Loucy (cell line): ENCODE measurements around the gene ADRM1.

Source experiments
- H2AFZ ChIP-seq: fragments of 200-600 bp; sonication (generic); 2 replicates; pipeline ENCODE4 v1.6.0; 2016; ENCODE audit warnings: antibody characterized with exemption, mild to moderate bottlenecking, low read length, moderate library complexity
- H3F3A ChIP-seq: fragments of 200-600 bp; 2 replicates; pipeline ENCODE4 v1.6.0; 2016; ENCODE audit warnings: antibody characterized with exemption, low read depth, mild to moderate bottlenecking
- H3K27me3 ChIP-seq: fragments of 200-600 bp; sonication (generic); 2 replicates; pipeline ENCODE4 v1.6.1; 2014; ENCODE audit warnings: low read length, mild to moderate bottlenecking; ENCODE audit not compliant: insufficient read depth, poor library complexity, severe bottlenecking
- H3K36me3 ChIP-seq: fragments of 200-600 bp; sonication (generic); 2 replicates; pipeline ENCODE4 v1.6.1; 2016; ENCODE audit warnings: low read length; ENCODE audit not compliant: insufficient read depth
- H3K4me1 ChIP-seq: fragments of 200-600 bp; sonication (generic); 2 replicates; pipeline ENCODE4 v1.5.1; 2014; ENCODE audit warnings: low read length, mild to moderate bottlenecking; ENCODE audit not compliant: insufficient read depth, poor library complexity, severe bottlenecking
- H3K4me2 ChIP-seq: fragments of 200-600 bp; sonication (generic); 2 replicates; pipeline ENCODE4 v1.6.0; 2014; ENCODE audit warnings: antibody characterized with exemption, low read length, low read depth, mild to moderate bottlenecking; ENCODE audit not compliant: poor library complexity, severe bottlenecking
- H3K4me3 ChIP-seq: fragments of 200-600 bp; sonication (generic); 2 replicates; pipeline ENCODE4 v1.5.1; 2014; ENCODE audit warnings: low read length, mild to moderate bottlenecking, mixed read lengths; ENCODE audit not compliant: poor library complexity, severe bottlenecking
- H3K79me2 ChIP-seq: fragments of 200-600 bp; sonication (generic); 2 replicates; pipeline ENCODE4 v1.6.1; 2014; ENCODE audit warnings: low read length; ENCODE audit not compliant: insufficient read depth
- H3K9ac ChIP-seq: fragments of 200-600 bp; sonication (generic); 2 replicates; pipeline ENCODE4 v1.6.0; 2014; ENCODE audit warnings: mild to moderate bottlenecking, low read depth, low read length, moderate library complexity; ENCODE audit not compliant: poor library complexity, severe bottlenecking
- H3K9me2 ChIP-seq: fragments of 200-600 bp; sonication (generic); replicated peaks from 2 replicates; pipeline ENCODE4 v1.6.1; 2016; ENCODE audit warnings: low read depth, low read length, mixed read lengths
- H3K9me3 ChIP-seq: fragments of 200-600 bp; sonication (generic); 2 replicates; pipeline ENCODE4 v1.6.1; 2014; ENCODE audit warnings: mild to moderate bottlenecking, antibody characterized with exemption, low read length, low read depth; ENCODE audit not compliant: insufficient read depth
- H4K20me1 ChIP-seq: fragments of 200-600 bp; sonication (generic); 2 replicates; pipeline ENCODE4 v1.6.0; 2014; ENCODE audit warnings: antibody characterized with exemption, low read length, mild to moderate bottlenecking; ENCODE audit not compliant: insufficient read depth, poor library complexity, severe bottlenecking
- CTCF ChIP-seq: fragments of 200-600 bp; sonication (generic); conservative IDR thresholded peaks from 2 replicates; pipeline ENCODE4 v1.5.1; 2014; ENCODE audit warnings: mild to moderate bottlenecking, antibody characterized with exemption, low read length
- EZH2phosphoT487 ChIP-seq: fragments of 200-600 bp; IDR thresholded peaks from 2 replicates; pipeline ENCODE4 v1.6.1; 2018; ENCODE audit warnings: antibody characterized with exemption, mild to moderate bottlenecking, moderate library complexity, borderline replicate concordance

ADRM1 gene

DNA sequence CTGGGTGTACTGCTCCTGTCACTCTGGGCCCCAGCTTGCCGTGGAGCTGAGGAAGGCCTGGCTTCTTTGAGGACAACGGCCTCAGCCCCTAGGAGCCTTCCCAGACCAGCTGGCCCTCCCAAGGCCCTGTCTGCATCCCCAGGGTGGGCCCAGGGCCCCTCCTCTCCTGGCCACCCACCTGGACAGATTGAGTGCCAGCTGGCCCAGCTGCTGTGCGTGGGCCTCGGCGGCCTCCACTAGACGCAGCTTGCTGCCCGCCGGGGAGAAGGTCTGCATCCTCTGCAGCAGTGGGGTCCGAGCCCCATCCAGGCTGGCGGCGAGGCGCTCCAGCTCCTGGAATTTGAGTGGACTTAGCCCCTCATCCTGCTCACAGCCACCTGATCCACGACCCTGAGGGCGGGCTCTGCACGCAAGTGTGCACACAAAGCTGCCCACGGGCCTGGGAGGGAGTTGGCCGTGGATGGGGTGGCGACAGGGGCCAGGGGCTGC lies 14.4 kb downstream of the ADRM1 start:
- Histone ChIP-seq H3K4me1 (no peaks in the 10 kb centered on the region), H3K27me3 (no peaks in the 10 kb centered on the region), H3K4me2 (no peak overlapping the region), H3K9ac (no peak overlapping the region), H3F3A (no peaks in the 10 kb centered on the region), H3K4me3 (no peak overlapping the region), H3K79me2 (no peaks in the 10 kb centered on the region), H4K20me1 (no peaks in the 10 kb centered on the region), H3K9me2 (no peaks in the 10 kb centered on the region), H3K9me3 (no peaks in the 10 kb centered on the region), H3K36me3 (no peaks in the 10 kb centered on the region), H2AFZ (no peak overlapping the region)
- TF ChIP-seq EZH2phosphoT487 (no peak), CTCF (no peak)

DNA sequence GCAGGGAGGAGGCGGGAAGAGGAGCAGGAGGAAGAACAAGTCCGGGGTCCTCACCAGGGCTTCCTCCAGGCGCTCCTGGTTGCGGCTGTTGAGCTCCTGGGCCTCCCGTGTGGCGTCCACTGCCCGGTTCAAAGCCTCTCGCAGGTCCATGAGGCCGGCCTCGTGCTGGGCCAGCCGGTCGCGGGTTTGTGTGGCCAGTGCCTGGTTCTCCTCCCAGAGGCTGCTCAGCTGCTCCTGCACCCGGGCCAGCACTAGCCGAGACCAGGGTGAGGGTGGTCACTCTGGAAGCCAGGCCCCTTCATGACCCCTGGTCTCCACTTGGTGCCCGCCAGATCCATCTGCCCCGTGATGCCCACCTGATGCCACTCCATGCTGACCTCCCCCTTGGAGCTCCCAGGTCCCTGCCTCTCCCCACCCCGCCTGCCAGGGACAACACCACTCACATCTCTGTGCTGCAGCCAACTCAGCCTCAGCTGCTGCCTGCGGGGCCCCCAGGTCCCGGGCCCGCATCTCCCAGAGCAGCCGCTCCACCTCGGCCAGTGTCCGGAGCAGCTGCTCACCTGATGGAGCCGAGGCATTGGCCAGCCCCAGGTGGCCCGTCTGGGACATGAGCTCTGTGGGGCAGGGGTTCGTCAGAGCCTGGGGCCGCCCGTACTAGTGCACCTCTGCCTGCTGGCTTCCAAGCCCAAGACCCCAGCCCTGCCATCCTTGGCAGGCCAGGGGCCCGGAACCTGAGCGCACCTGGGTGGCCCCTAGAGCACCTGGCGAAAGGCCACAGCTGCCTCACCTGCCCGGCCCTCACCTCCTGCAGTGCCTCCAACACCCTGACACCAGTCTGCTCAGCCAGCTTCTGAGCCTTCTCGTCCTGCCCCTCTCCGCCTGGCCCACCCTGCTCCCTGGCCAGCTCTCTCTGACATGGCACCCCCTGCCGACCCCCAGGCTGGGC lies 15.9 kb downstream of the ADRM1 start:
- no peaks in the 10 kb centered on the region for H4K20me1 ChIP-seq
- TF ChIP-seq EZH2phosphoT487 (no peak), CTCF (no peak)

GRCh38 chr20:62319346-62319909 lies 16.6 kb downstream of the ADRM1 start:
- Histone ChIP-seq H3K36me3 (no peaks in the 10 kb centered on the region), H3K9me3 (no peaks in the 10 kb centered on the region), H2AFZ (no peak overlapping the region), H3K79me2 (no peaks in the 10 kb centered on the region), H3K4me2 (no peak overlapping the region), H3K9ac (no peak overlapping the region), H3K4me3 (no peak overlapping the region), H3K4me1 (no peaks in the 10 kb centered on the region), H4K20me1 (no peaks in the 10 kb centered on the region), H3K27me3 (no peaks in the 10 kb centered on the region), H3F3A (no peaks in the 10 kb centered on the region), H3K9me2 (no peaks in the 10 kb centered on the region)
- TF ChIP-seq CTCF = no peak
- TF ChIP-seq EZH2phosphoT487 = no peak

More for the DNA sequence above, 15.9 kb downstream of the ADRM1 start:
- no peaks in the 10 kb centered on the region for H3K79me2 ChIP-seq
- H3K27me3 ChIP-seq = no peaks in the 10 kb centered on the region
- no peak overlapping the region for H2AFZ ChIP-seq
- H3K4me1 ChIP-seq = no peaks in the 10 kb centered on the region
- no peaks in the 10 kb centered on the region for H3K9me3 ChIP-seq
- H3K9me2 ChIP-seq = no peaks in the 10 kb centered on the region
- H3K4me3 ChIP-seq = no peak overlapping the region
- H3K9ac ChIP-seq = no peak overlapping the region
- H3F3A ChIP-seq = no peaks in the 10 kb centered on the region
- no peak overlapping the region for H3K4me2 ChIP-seq
- no peaks in the 10 kb centered on the region for H3K36me3 ChIP-seq
